ENCODE results near the gene BABAM2.

- TF ChIP-seq EZH2 (IDR thresholded peaks at IDR 0.05; ENCODE audit: insufficient read depth, poor library complexity, severe bottlenecking) (no peak), EZH2phosphoT487 (IDR thresholded peaks at IDR 0.05; ENCODE audit: insufficient read depth, low read depth) (no peak)
Observed at GRCh38 chr2:28055325-28055970, 164.9 kb downstream of the BABAM2 start.
